IPS-11a (cell line): ENCODE measurements around the gene MLPH.
"Not testable (repeated sequence)": the region's sequence is repeated elsewhere in the genome, so short reads cannot be mapped to it uniquely, and the experiment has no call there.

Source experiments
- H3K4me3 ChIP-seq: one replicate; pipeline ENCODE4 v1.5.1; 2013; ENCODE audit warnings: low read depth, low read length, control low read depth

Gene MLPH

DNA sequence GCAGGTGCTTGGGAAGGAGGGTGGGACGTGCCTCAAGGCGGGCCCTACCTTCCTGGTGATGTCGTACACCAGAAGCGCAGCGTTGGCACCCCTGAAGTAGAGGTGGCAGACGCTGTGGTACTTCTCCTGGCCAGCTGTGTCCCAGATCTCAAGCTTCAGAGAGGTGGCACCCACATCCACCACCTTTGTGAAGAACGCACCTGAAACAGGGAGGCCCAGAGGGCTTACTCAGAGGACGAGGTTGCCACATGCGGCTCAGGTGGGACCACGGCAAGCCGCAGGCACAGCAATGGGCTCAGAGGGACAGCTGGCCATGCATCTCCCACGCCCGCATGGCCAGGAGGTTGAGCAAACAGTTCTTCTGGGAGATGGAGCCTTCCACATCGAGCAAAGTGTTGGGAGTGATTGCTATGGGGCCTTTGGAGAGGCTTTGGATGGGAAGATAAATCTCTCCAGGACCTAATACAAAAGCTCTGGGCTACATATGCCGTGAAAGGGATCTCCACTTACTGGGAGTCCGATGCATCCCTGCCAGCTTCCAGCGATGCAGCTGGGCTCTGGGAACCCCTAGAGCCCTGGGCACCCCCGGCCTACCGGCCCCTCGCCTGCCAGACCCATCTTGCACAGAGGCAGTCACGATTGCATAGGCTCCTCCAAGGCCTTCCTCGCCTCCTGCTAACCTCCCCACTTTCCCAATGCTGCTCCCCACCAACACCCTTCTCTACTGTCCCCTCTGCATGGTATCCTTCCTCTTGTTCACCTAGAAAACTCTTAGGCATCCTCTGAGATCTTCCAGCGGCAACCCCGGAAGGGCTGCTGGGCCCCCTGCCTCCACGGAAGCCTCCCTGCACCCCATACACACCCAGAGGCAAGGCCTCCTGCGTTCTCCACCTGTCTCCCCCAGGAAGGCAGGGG lies 91.2 kb downstream of the MLPH start:
- no peak overlapping the region for H3K4me3 ChIP-seq

DNA sequence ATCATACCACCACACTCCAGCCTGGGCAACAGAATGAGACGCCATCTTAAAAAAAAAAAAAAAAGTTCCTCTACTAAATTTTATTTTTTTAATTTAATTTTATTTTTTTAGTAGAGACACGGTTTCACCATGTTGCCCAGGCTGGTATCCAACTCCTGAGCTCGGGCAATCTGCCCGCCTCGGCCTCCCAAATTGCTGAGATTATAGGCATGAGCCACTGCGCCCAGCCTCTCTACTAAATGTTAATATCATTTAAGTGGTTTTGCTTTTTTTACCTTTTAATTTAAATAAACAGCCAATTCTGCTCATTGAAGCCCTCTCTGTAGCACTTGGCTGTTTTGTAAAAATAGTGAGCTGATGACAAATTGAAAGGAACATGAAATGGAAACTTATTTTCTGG lies 94.3 kb downstream of the MLPH start:
- H3K4me3 ChIP-seq = no peak overlapping the region

DNA sequence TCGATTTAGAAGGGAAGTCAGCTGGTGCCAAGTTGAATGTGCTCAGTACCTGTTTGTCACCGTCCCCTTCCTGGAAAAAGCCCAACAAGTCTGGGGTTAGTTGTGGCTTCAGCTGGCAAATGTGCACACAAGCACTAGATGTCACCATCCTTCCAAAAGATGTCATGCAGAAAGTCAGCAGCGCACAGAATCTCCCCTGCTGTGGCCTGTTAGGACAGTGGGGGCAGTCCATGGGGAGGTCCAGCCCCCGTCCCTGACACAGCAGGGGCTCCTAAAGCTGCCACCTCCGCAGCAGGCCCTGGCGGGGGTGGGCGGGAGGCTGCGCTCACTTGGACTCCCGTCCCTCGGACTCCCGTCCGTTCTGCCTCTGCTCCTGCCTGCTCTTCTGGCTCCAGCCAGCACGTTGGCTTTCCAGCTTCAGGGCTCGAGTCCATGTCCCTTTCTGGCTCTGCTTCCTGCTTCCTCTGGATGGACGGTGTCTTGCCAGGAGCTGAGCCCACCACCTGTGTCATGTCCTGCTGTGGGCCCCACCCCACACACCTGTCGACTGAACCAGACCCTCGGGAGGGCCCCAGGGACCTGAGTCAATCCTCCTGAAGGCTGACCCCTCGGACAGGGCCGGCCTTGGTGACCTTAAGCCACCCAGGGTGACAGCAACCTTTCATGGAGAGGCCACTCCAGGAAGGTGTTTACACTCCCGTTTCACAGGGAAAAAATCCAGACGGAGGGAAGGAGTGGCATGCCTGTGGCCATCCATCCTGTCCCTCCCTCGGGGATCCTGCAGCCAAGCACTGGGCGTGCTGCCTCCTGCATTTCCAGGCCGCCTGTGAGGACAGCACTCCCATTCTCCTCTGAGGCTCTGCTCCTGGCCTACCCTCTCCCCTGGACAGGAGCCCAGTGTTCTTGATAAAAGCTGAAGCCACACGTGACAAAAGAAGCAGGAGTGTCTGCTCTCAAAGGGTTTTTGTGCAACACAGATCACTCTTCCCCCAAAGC lies 95.0 kb downstream of the MLPH start:
- no peak overlapping the region for H3K4me3 ChIP-seq

DNA sequence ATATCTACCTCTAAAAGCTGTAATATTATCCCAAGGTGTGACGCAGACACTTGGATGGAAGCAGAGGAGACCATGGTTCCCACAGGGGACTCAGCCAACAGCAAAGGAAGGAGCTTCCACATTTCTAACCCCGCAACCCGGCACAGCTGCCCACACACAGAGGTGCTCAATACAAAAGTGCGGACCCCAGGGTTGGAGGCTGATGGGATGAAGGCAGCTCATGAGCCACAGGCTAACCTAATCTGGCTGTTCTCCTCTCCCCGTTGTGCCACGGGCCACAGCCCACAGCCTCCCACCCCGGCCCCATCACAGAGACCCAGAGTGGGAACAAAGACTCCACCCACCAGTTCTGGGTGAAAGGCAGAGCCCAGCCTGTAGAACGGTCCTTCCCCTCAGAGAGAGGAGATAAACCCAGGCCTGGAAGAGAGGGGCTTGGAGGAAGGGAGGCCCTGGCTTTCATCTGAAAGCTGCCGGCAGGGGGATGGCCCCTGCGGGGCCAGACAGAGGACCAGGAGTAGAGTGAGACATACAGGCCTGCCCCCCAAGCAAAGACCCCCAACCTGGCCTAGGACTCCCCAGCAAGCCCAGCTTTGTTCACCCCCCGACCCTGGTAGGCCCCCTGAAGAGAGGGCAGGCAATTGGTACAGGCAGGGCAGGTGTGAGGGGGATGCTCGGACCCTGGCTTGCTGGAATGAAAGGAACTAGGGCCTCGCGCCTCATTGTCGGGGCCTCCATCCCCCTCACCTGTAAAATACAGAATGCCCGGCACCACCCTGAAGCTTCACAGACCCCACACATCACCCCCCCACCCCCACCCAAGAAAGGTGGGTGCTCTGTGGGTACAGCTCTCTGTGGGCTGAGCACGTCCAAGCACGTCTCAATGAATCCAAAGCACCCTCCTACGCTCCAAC lies 96.6 kb downstream of the MLPH start:
- no peak overlapping the region for H3K4me3 ChIP-seq

DNA sequence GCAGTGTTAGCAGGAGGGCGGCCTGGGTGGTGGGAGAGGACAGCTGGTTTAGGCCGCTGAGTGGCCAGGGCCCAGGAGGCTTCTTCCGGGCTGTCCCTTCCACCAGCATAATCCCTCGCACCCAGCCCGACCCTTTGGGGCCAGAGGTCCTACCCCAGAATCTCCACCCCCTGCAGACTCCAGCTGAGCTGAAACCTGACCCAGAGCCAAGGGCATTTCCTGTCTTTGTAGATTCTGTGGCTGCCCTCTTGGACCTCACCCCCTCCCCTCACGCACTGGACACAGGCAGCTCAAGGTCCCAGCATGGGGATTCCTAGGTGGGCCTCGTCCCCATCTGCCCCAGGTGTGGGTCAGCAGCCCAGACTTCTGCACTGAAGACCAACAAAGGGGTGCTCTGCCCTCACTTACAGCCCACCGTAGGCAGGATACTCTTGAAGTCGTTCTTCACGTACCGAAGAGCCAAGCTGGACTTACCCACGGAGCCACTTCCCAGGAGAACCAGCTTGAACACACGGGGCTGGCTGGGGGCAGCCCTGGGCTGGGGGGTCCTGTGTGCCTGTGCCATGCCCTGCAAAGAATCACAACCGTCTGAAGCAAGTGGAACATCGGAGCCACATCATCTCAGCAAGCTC lies 98.7 kb downstream of the MLPH start:
- no peak overlapping the region for H3K4me3 ChIP-seq

DNA sequence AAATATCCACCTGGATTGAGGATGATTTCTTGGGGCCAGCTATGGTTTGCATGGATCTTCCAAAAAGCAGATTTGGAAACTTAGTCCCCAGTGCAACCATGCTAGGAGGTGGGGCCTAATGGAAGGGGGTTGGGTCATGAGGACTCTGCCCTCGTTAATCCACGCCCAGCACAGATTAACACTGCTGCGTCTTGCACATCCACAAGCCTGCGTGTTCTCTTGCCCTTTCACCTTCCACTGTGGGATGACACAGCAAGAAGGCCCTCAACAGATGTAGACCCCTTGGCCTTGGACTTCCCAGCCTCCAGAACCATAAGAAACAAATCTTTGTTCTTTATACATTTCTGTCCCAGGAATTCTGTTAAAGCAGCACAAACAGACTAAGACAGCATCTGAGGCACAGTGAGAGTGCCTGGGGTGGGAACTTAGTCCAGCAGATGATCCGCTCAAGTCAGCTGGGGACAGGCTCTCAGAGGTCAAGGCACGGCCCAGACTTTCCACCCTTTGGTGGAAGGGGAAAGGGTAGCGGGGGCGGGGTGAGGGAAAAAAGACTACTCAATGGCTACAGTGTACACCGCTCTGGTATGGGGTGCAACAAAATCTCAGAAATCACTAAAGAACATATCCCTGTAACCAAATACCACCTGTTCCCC lies 101.1 kb downstream of the MLPH start:
- H3K4me3 ChIP-seq = peak overlapping the region; percentile 66

DNA sequence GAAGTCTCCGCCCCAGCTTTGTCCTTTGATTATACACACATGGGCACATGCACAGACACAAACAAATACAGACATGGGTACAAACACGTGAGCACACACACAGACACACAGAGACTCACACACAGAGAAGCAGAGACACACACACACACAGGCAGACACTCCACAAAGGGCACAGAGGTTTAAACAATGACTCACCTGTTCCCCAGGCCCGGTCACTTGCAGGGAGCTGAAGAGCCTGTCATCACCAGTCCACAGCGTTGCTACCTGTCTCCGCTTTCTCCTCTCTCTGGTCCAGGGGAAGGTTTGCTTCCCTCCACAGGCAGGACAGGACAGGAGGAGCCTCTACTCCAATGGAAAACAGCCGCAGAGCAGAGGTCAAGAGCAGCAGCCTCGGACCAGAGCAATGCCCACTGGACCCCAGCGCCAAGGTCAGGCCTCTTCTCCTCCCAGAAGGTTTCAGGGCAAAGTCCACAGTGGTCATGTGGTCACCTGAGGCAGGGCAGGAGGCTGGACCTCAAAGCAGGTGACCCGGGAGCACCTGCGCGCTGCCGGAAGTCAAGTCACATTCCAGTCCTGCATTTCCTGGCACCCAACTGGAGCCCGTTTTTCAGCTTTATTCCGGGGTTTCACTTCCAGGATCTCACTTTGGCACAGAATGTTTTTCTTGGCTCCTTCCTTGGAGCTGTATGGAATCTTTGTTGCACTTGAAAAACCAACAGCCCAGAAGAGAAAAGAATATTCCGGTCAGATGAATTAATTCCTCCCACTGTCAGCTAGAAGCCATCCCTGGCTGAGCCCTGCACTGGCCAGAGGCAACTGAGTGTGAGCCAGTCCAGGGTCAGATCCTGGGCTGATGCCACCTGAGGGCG lies 103.5 kb downstream of the MLPH start, which contains the start of gene RAB17:
RAB17 (minus strand) TSS at position 463 of the 869 bp plus-strand sequence. CDS start 4,580 bp downstream, outside the sequence.
- peak within 1 kb of the TSS; percentile 66 for H3K4me3 ChIP-seq

DNA sequence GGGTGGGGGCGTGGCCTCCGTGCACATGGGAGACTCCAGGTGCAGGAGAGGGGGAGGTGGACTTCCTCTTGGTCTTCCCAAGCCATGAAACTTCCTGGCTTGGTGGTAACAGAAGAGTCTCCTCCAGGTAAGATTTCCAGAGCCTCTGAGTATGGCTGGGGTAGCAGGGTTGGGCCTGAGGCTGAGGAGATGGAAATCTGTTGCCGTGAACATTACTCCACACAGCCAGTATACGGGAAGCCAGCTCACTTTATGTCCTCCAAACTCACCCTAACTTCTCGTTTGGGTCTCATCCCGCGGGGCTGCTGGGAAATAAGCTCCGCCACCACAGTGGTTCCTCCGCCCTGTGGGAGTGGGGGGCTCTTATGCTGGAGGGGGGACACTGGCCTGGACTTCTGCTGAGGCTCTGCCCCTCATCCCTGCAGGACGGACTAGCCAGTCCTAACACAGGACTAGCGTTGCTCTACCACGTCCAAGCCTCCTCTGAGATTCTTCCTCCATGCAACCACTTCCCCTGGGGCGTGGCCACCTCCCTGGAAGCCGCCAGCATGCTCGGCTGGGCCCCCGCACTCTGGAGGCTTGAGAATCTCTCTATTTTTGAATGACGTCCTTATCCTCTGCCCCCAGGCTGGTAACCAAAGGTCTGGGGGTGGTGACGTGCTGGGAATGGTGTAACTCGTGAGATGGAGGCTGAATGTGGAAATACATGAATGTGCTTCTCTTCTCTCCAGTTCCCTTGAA lies 104.3 kb downstream of the MLPH start:
- H3K4me3 ChIP-seq = peak overlapping the region; percentile 66

DNA sequence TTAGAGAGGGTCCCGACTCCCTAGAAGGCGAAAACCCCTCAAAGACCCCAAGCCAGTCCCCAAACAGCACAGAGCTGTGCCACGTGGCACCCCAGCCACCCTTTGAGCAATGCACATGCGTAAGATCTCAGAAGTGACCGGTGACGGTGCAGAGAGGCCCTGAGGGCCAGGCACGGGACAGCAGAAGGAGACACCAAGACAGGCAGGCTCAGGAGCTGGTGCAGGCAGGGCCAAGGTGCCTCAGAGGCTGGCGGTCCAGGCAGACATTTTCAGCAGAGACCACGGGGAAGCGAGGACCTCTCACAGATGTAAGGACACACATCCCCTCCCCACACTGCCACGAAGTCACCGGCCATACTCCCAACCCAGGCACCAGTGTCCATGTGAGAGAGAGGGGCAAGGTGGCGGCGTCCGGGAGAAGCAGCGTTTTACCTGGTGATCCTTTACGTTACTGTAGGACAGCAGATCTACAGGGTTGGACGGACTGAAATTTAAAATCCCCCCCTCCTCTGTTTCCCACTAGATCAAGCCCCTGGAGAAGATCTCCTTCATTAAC lies 105.5 kb downstream of the MLPH start:
- H3K4me3 ChIP-seq = no peak overlapping the region

DNA sequence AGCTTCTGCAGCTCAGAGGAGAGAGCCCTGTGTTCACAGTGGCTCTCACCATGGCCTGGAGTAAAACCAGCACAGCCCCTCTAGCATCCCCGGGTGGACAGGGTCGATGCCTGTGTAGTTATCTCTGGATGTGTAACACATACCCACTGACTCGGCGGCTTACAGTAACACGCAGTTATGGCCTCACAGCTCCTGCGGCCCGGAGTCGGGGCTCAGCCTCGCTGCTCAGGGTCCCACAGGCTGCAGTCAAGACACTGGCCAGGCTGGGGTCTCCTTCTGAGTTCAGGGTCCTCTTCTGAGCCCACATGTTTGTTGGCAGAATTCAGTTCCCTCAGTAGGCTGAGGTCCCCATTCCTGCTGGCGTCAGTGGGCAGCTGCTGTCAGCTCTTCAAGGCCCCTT lies 106.0 kb downstream of the MLPH start:
- H3K4me3 ChIP-seq = no peak overlapping the region

DNA sequence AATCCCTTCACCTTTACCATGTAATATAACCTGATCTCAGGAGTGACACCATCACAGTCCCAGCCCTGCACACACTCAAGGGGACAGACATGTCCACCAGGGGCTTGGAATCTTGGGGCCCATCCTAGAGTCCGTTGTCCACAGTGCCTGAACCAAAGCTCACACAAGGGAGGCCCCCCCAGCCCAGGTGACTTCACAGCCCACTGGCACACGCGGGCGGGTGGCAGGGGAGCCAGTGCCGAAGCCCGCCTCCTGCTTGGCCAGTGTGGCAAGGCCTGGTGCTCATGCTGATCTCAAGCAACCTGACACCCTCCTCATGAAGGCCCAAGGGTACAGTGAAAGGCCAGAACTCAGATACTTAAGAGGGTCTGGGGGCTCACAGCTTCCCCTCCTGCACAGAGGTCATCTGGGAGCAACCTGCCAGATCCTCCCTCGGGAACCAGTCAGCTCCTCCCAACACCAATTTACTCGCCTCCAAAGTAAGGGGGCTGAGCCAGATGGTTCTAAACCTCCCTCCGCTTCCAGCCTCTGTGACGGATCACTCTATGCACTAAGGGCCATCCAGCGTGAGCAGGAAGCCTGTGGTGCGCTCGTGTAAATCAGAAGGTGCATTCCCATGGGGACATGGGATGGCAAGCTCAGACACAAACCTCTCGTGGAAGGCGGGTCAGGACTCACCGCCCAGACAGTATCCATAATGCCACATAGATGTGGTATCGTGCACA lies 106.7 kb downstream of the MLPH start:
- H3K4me3 ChIP-seq = no peak overlapping the region

DNA sequence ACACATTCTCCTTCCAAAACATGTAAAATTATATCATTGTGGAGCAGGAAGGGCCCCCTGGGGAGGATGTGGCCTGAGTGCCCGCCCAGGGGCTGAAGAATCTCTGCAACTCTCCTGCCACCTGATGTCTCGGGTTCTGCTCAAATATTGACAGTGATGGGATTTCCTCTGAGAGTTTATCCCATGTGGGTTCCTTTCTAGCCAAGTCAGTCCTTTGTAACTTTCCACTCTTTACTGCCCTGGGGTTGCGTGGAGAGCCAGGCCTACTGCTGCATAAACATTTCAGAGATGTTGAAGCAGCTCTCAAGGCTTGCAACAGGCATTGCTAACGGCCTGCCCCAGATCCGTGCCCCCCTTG lies 107.4 kb downstream of the MLPH start:
- H3K4me3 ChIP-seq = no peak overlapping the region

DNA sequence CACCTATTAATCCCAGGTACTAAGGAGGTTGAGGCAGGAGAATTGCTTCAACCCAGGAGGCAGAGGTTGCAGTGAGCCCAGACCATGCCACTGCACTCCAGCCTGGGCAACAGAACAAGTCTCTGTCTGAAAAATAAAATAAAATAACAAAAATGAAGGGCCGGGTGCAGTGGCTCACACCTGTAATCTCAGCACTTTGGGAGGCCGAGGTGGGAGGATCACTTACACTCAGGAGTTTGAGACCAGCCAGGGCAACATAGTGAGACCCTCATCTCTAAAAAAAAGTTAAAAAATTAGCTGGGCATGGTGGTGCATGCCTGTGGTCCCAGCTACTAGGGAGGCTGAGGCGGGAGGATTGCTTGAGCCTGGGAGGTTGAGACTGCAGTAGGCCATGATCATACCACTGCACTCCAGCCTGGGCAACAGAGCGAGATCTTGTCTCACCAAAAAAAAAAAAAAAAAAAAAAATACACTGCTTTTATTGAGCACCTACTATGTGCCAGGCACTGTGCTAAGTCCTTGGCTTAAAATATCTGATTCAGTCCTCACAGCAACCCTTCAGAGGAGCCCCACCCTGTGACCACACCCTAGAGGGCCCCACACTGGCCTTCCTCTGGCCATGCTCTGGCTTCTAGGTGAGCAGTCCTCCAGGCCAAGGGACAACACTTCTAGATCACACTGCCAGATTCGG lies 108.9 kb downstream of the MLPH start:
- H3K4me3 ChIP-seq = not testable (repeated sequence)

DNA sequence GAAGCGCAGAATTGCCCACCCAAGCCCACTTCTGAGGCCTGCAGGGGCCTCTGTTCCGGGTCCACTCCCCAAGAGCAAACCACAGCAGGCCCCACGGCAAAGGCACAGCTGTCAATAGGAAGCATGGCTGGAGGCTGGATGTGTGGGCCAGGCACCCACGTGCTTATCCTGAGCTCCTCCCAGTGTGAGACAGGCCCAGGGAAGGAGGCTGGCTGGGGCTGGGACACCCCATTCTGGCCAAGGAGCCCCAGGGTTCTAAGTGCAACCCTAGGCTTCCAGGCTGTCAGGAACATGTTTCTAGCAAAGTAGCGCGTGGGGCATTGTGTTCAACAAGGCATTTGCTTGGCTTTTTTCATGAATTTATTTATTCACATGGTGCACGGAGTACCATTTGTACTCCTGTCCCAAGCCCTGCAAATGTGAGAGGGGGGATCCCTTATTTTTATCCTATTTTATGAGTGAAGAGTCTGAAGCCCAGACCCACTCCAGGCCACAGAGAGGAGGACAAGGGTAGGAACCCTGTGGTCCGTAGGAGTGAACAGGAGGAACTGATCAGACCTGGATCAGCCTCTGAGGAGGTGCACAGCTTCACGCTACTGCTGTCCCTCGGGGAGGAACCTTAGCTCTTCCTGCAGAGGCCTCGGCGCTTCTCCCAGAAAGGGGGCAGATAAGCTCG lies 109.6 kb downstream of the MLPH start:
- no peak overlapping the region for H3K4me3 ChIP-seq

DNA sequence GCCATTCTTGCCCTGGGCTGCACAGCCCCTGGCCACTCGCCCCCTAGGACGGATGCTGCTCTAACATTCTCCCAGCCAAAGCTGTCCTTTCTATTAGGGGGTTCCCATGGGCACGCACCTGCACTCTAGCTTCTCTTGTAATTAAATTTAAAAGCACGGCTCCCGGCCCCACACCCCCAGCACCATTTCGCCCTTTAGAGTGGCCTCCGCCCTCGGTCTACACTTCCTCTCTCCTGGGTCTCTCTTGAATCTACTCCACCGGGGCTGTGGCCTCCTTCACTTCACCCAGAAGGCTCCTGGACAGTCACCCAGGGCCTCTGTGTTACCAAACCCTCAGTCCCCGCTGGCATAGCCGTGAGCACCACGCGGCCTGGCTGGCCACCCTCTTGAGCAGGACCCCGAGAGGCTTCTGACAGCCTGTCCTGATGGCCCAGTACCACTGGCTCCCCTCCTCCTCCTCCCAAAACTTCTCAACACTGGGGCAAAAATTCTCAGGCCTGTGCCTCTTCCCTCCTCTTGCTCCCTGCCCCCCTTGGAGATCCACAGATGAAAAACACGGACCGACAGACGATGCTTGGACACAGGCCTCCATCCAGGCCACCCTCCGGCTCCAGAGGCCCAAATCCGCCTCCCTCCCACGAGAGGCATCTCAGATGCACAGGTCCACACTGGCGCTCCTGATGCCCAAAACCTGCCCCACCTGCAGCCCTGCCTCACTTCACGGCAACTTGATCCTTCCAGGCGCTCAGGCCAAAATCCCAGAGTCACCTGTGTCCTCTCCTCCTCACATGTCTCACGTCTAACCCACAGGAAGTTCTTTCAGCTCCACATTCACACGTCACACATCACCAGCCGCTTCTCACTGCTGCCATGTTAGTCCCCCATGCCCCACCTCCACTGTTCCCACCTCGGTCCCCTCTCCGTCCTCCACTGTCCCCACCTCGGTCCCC lies 110.4 kb downstream of the MLPH start:
- no peak overlapping the region for H3K4me3 ChIP-seq
